Measurements from ENCODE around the gene APOD.

APOD gene

GRCh38 chr3:195559723-195560409 lies 23.9 kb downstream of the APOD start:
- H3K27ac ChIP-seq, result peak overlapping the region; percentile 26
- no peak for DNase-seq (ENCODE audit: low read depth, low spot score)

- no peak for DNase-seq (ENCODE audit: low read depth, low spot score)
- H3K27ac ChIP-seq, result no peak overlapping the region
These were observed 25.1 kb downstream of the APOD start for GRCh38 chr3:195558602-195559001.

GRCh38 chr3:195557322-195557721 lies 26.4 kb downstream of the APOD start:
- H3K27ac ChIP-seq, result no peak overlapping the region
- no peak for DNase-seq (ENCODE audit: low read depth, low spot score)

- no peak for DNase-seq (ENCODE audit: low read depth, low spot score)
- no peak overlapping the region for H3K27ac ChIP-seq
These were observed 27.4 kb downstream of the APOD start for GRCh38 chr3:195556390-195556789.

GRCh38 chr3:195555110-195555509 lies 28.6 kb downstream of the APOD start:
- no peak overlapping the region for H3K27ac ChIP-seq
- no peak for DNase-seq (ENCODE audit: low read depth, low spot score)

- H3K27ac ChIP-seq, result no peak overlapping the region
- no peak for DNase-seq (ENCODE audit: low read depth, low spot score)
These were observed 29.3 kb downstream of the APOD start for GRCh38 chr3:195554458-195554857.

GRCh38 chr3:195553268-195553667 lies 30.5 kb downstream of the APOD start:
- DNase-seq (ENCODE audit: low read depth, low spot score), result no peak
- H3K27ac ChIP-seq, result no peak overlapping the region

GRCh38 chr3:195551381-195551978 lies 32.3 kb downstream of the APOD start:
- no peak overlapping the region for H3K27ac ChIP-seq
- no peak for DNase-seq (ENCODE audit: low read depth, low spot score)

GRCh38 chr3:195550723-195551122 lies 33.0 kb downstream of the APOD start:
- no peak overlapping the region for H3K27ac ChIP-seq
- no peak for DNase-seq (ENCODE audit: low read depth, low spot score)

- no peak for DNase-seq (ENCODE audit: low read depth, low spot score)
- no peak overlapping the region for H3K27ac ChIP-seq
These were observed 33.7 kb downstream of the APOD start for GRCh38 chr3:195549931-195550519.

- no peak overlapping the region for H3K27ac ChIP-seq
These were observed 34.8 kb downstream of the APOD start for GRCh38 chr3:195548987-195549386.

GRCh38 chr3:195548501-195548900 lies 35.2 kb downstream of the APOD start:
- no peak overlapping the region for H3K27ac ChIP-seq

More at GRCh38 chr3:195548987-195549386, 34.8 kb downstream of the APOD start:
- no peak for DNase-seq (ENCODE audit: low read depth, low spot score)

GRCh38 chr3:195548006-195548405 lies 35.7 kb downstream of the APOD start:
- no peak overlapping the region for H3K27ac ChIP-seq
- DNase-seq (ENCODE audit: low read depth, low spot score), result no peak

More at GRCh38 chr3:195548501-195548900, 35.2 kb downstream of the APOD start:
- no peak for DNase-seq (ENCODE audit: low read depth, low spot score)

GRCh38 chr3:195546130-195546560 lies 37.6 kb downstream of the APOD start:
- peak; percentile 71 for DNase-seq (ENCODE audit: low read depth, low spot score)
- peak overlapping the region; percentile 52 for H3K27ac ChIP-seq

GRCh38 chr3:195544634-195545033 lies 39.1 kb downstream of the APOD start:
- no peak overlapping the region for H3K27ac ChIP-seq
- no peak for DNase-seq (ENCODE audit: low read depth, low spot score)

- DNase-seq (ENCODE audit: low read depth, low spot score), result no peak
- H3K27ac ChIP-seq, result no peak overlapping the region
These were observed 39.6 kb downstream of the APOD start for GRCh38 chr3:195544230-195544536.

- no peak overlapping the region for H3K27ac ChIP-seq
- no peak for DNase-seq (ENCODE audit: low read depth, low spot score)
These were observed 40.1 kb downstream of the APOD start for GRCh38 chr3:195543500-195544229.

GRCh38 chr3:195542698-195543499 lies 40.8 kb downstream of the APOD start, which contains the start of gene PPP1R2:
TSS of gene PPP1R2 (minus strand) at chr3:195543325. CDS start at chr3:195543025, 300 bp downstream.
- H3K27ac ChIP-seq, result peak within 1 kb of the TSS; percentile 55
- DNase-seq (ENCODE audit: low read depth, low spot score), result no peak

- DNase-seq (ENCODE audit: low read depth, low spot score), result no peak
- peak overlapping the region; percentile 55 for H3K27ac ChIP-seq
These were observed 41.4 kb downstream of the APOD start for GRCh38 chr3:195542316-195542697.

GRCh38 chr3:195540511-195540910 lies 43.2 kb downstream of the APOD start:
- no peak for DNase-seq (ENCODE audit: low read depth, low spot score)
- no peak overlapping the region for H3K27ac ChIP-seq
